ENCODE data around the gene THOC6. TPM values are rescaled to one million over a fixed set of nuclear protein-coding genes. Genes with fewer than 3 reads are reported as not detected.

THOC6 gene
- total RNA-seq, 2 experiments from 2014 or later = 33.6 to 36.0 TPM

GRCh38 chr16:2980227-2981176 lies 43.3 kb upstream of the THOC6 start, which contains the start of gene PKMYT1:
Gene PKMYT1, minus strand, starts transcription at chr16:2980446. Its CDS starts 789 bp downstream, at chr16:2979657.
- Histone ChIP-seq H3K4me1 (ENCODE audit: insufficient read depth, low read length, poor library complexity, severe bottlenecking) (peaks cover 48% of the 10 kb centered on the region), H4K20me1 (ENCODE audit: insufficient read depth, low read length) (no peaks in the 10 kb centered on the region), H3K27ac (ENCODE audit: low read depth, low read length, poor library complexity, severe bottlenecking) (peak within 1 kb of the TSS; percentile 67), H3K36me3 (ENCODE audit: insufficient read depth, low read length) (peaks cover 40% of the 10 kb centered on the region), H3K9me3 (ENCODE audit: low read length) (no peaks in the 10 kb centered on the region), H2AFZ (ENCODE audit: low read length) (peak within 1 kb of the TSS; percentile 10; the same call in 1 of the 2 replicates), H3K4me2 (ENCODE audit: low read length) (peak within 1 kb of the TSS; percentile 86), H3K4me3 (ENCODE audit: low read depth, low read length, poor library complexity, severe bottlenecking) (peak within 1 kb of the TSS; percentile 80), H3K9me2 (ENCODE audit: insufficient read depth, low read length) (no peaks in the 10 kb centered on the region), H3K79me2 (ENCODE audit: insufficient read depth, low read depth, low read length) (peaks cover 27% of the 10 kb centered on the region; the same call in 1 of the 2 replicates)
- TF ChIP-seq CTCF (conservative IDR thresholded peaks at IDR 0.05; ENCODE audit: low read length) (no peak), EZH2phosphoT487 (IDR thresholded peaks at IDR 0.05; ENCODE audit: borderline replicate concordance, low read depth, low read length) (no peak)
- CTCF ChIA-PET (ENCODE audit: unreplicated experiment) = interaction anchor here (1.2 kb wide), 1 partner anchor 24 kb away, joined by 3 read pairs; no protein-coding TSS in a partner anchor
- POLR2A ChIA-PET = interaction anchor here (0.7 kb wide), 1 partner anchor 225 kb away, joined by 3 read pairs; no protein-coding TSS in a partner anchor
- intact Hi-C loops (cut with micrococcal nuclease; ENCODE audit: unreplicated experiment) = loop anchor here (1.0 to 5.0 kb wide), 2 partner anchors 11 to 68 kb away; partner anchors contain the start of genes FLYWCH1 and PAQR4
- peak; percentile 94 for DNase-seq (ENCODE audit: low spot score)
- BruUV-seq (replicated peaks) = TSS peak; percentile 95

- Histone ChIP-seq H2AFZ (ENCODE audit: low read length) (no peak overlapping the region), H3K9me3 (ENCODE audit: low read length) (no peaks in the 10 kb centered on the region), H3K79me2 (ENCODE audit: insufficient read depth, low read depth, low read length) (peaks cover 27% of the 10 kb centered on the region; the same call in 1 of the 2 replicates), H3K27ac (ENCODE audit: low read depth, low read length, poor library complexity, severe bottlenecking) (peak overlapping the region; percentile 67), H3K9me2 (ENCODE audit: insufficient read depth, low read length) (no peaks in the 10 kb centered on the region), H3K36me3 (ENCODE audit: insufficient read depth, low read length) (peaks cover 32% of the 10 kb centered on the region), H3K4me2 (ENCODE audit: low read length) (peak overlapping the region; percentile 86), H4K20me1 (ENCODE audit: insufficient read depth, low read length) (no peaks in the 10 kb centered on the region), H3K4me1 (ENCODE audit: insufficient read depth, low read length, poor library complexity, severe bottlenecking) (peaks cover 48% of the 10 kb centered on the region), H3K4me3 (ENCODE audit: low read depth, low read length, poor library complexity, severe bottlenecking) (peak overlapping the region; percentile 80)
- BruUV-seq (replicated peaks) = no TSS peak
- CTCF ChIA-PET (ENCODE audit: unreplicated experiment) = interaction anchor here (0.5 to 1.2 kb wide), 2 partner anchors 23 to 54 kb away, joined by 3 read pairs; no protein-coding TSS in a partner anchor
- DNase-seq (ENCODE audit: low spot score) = no peak
- intact Hi-C loops (cut with micrococcal nuclease; ENCODE audit: unreplicated experiment) = loop anchor here (5.0 kb wide), 1 partner anchor 69 kb away; the partner anchor contains the start of gene FLYWCH1
- POLR2A ChIA-PET = interaction anchor here (0.7 kb wide), 1 partner anchor 224 kb away, joined by 3 read pairs; no protein-coding TSS in a partner anchor
- TF ChIP-seq EZH2phosphoT487 (IDR thresholded peaks at IDR 0.05; ENCODE audit: borderline replicate concordance, low read depth, low read length) = no peak
- TF ChIP-seq CTCF (conservative IDR thresholded peaks at IDR 0.05; ENCODE audit: low read length) = no peak
Measured at GRCh38 chr16:2981177-2981898, 42.5 kb upstream of the THOC6 start.

Measured in OCI-LY7 (cell line).